HS-5 (cell line): ENCODE measurements around the gene ZNF490.

Experiments
- DNase-seq: peaks from one replicate; pipeline ENCODE4 v3.0.0-alpha.2; 2012; ENCODE audit warnings: low read depth

The ZNF490 gene

GRCh38 chr19:12543855-12544254 lies 66.8 kb downstream of the ZNF490 start:
- no peak for DNase-seq
